GM12878 (cell line): ENCODE data around the gene PQBP1.

ENCODE experiments used
- POLR2A ChIP-seq: IDR thresholded peaks from 2 replicates; pipeline ENCODE4 v1.6.1; 2011; ENCODE audit warnings: low read depth, mild to moderate bottlenecking, low read length
- SREBF2 ChIP-seq: IDR thresholded peaks from 2 replicates; pipeline ENCODE4 v1.6.1; 2012; ENCODE audit warnings: mild to moderate bottlenecking, low read length
- TAF1 ChIP-seq: IDR thresholded peaks from 2 replicates; pipeline ENCODE4 v1.6.1; 2011; ENCODE audit warnings: mild to moderate bottlenecking, low read depth, low read length, borderline replicate concordance
- ZBED1 ChIP-seq: IDR thresholded peaks from 2 replicates; pipeline ENCODE4 v1.6.1; 2016; ENCODE audit warnings: borderline replicate concordance
- ZNF384 ChIP-seq: IDR thresholded peaks from 2 replicates; pipeline ENCODE4 v1.6.1; 2012; ENCODE audit warnings: low read depth, mild to moderate bottlenecking, low read length, improper control_type of control experiment, borderline replicate concordance
- TF ChIP-seq, protein P1 (sequence below), 3 experiments: IDR thresholded peaks in 2 of 3; conservative IDR thresholded peaks in 1 of 3; 2 replicates each; pipeline ENCODE4 v1.5.1; 2011; ENCODE audit warnings: low read depth in 3 of 3, low read length in 3 of 3, mild to moderate bottlenecking in 3 of 3, control low read depth in 2 of 3, moderate library complexity in 2 of 3, inconsistent platforms in 1 of 3, mixed read lengths in 1 of 3; ENCODE audit not compliant: control insufficient read depth in 2 of 3, insufficient read depth in 1 of 3; ENCODE audit errors: extremely low read depth in 1 of 3

DNA sequence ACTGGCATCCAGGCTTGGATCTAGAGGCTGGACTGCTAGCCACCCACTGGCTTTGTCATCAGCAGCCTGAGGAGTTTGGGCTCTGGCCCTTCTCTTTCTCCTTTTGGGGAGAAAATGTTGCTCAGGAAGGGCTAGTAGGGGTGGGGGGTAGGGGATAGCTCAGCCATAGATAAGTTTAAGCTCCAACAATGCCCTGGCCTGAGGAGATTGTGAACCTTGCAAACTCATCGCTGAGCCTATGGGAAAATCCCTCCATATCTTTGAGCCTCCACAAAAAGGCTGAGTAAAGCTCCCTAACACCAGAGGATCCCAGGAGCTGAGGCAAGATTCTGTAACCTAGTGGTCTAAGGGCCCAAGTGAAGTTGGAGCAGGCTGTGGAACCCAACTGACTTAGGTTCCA, 50.9 kb downstream of the PQBP1 start:
- no peak for TF ChIP-seq ZBED1
- no peak for TF ChIP-seq ZNF384
- TF ChIP-seq, protein P1, sequence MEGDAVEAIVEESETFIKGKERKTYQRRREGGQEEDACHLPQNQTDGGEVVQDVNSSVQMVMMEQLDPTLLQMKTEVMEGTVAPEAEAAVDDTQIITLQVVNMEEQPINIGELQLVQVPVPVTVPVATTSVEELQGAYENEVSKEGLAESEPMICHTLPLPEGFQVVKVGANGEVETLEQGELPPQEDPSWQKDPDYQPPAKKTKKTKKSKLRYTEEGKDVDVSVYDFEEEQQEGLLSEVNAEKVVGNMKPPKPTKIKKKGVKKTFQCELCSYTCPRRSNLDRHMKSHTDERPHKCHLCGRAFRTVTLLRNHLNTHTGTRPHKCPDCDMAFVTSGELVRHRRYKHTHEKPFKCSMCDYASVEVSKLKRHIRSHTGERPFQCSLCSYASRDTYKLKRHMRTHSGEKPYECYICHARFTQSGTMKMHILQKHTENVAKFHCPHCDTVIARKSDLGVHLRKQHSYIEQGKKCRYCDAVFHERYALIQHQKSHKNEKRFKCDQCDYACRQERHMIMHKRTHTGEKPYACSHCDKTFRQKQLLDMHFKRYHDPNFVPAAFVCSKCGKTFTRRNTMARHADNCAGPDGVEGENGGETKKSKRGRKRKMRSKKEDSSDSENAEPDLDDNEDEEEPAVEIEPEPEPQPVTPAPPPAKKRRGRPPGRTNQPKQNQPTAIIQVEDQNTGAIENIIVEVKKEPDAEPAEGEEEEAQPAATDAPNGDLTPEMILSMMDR (IDR thresholded peaks at IDR 0.05 in 2 of 3, conservative IDR thresholded peaks at IDR 0.05 in 1 of 3; ENCODE audit: control insufficient read depth in 2 of 3, extremely low read depth in 1 of 3, insufficient read depth in 1 of 3, low read depth in 3 of 3, low read length in 3 of 3) = no peak
- TF ChIP-seq TAF1 = no peak
- no peak for TF ChIP-seq POLR2A
- no peak for TF ChIP-seq SREBF2
